Smooth muscle cell (in vitro differentiated cells): Measurements from ENCODE around the gene TIMP2. TPM values are rescaled to one million over a fixed set of nuclear protein-coding genes. Genes with fewer than 3 reads are reported as not detected.

ENCODE experiments used
- DNase-seq: peaks from one replicate; lab custom pipeline; 2025; ENCODE audit not compliant: unreplicated experiment; lab: John Stamatoyannopoulos, UW
- H2AFZ ChIP-seq: fragments of 200-600 bp; sonication (generic); 2 replicates; pipeline ENCODE4 v1.6.0; 2016; ENCODE audit warnings: antibody characterized with exemption, low read depth, mild to moderate bottlenecking
- H3F3A ChIP-seq: fragments of 200-600 bp; sonication (generic); 2 replicates; pipeline ENCODE4 v1.6.0; 2017; ENCODE audit warnings: antibody characterized with exemption, low read depth
- H3K27ac ChIP-seq: fragments of 200-600 bp; sonication (generic); 2 replicates; pipeline ENCODE4 v1.5.1; 2016; ENCODE audit warnings: low read depth, mild to moderate bottlenecking
- H3K27me3 ChIP-seq: fragments of 200-600 bp; sonication (generic); 2 replicates; pipeline ENCODE4 v1.6.1; 2016; ENCODE audit warnings: low read depth, mild to moderate bottlenecking
- H3K36me3 ChIP-seq: fragments of 200-600 bp; sonication (generic); 2 replicates; pipeline ENCODE4 v1.5.1; 2016; ENCODE audit warnings: low read depth
- H3K4me1 ChIP-seq: fragments of 200-600 bp; sonication (generic); 2 replicates; pipeline ENCODE4 v1.5.1; 2016; ENCODE audit warnings: low read depth
- H3K4me2 ChIP-seq: fragments of 200-600 bp; sonication (generic); 2 replicates; pipeline ENCODE4 v1.6.0; 2016; ENCODE audit warnings: mild to moderate bottlenecking
- H3K4me3 ChIP-seq: fragments of 200-600 bp; sonication (generic); 2 replicates; pipeline ENCODE4 v1.5.1; 2016; ENCODE audit warnings: mild to moderate bottlenecking
- H3K79me2 ChIP-seq: fragments of 200-600 bp; sonication (generic); 2 replicates; pipeline ENCODE4 v1.6.0; 2016; ENCODE audit warnings: low read depth, mild to moderate bottlenecking
- H3K9ac ChIP-seq: fragments of 200-600 bp; sonication (generic); 2 replicates; pipeline ENCODE4 v1.6.0; 2016; ENCODE audit warnings: low read depth
- H3K9me3 ChIP-seq: fragments of 200-600 bp; sonication (generic); replicated peaks from 2 replicates; pipeline ENCODE4 v1.5.1; 2016; ENCODE audit warnings: low read depth
- H4K20me1 ChIP-seq: fragments of 200-600 bp; sonication (generic); 2 replicates; pipeline ENCODE4 v1.6.0; 2016; ENCODE audit warnings: low read depth
- CTCF ChIP-seq: fragments of 200-600 bp; sonication (generic); IDR thresholded peaks from 2 replicates; pipeline ENCODE4 v1.5.1; 2017; ENCODE audit warnings: borderline replicate concordance, mild to moderate bottlenecking, antibody characterized with exemption; ENCODE audit not compliant: insufficient read depth, poor library complexity, severe bottlenecking
- WGBS: methylation state at CpG from one replicate; pipeline ENCODE4 v1.1.7; 2016; ENCODE audit warnings: low lambda C conversion rate; 5-methylcytosine and 5-hydroxymethylcytosine counted together
- polyA plus RNA-seq: library from polyadenylated mRNA; unstranded; fragments of >200 nt; fragmentation: Nextera tagmentation; extraction: Ambion mirVana; gene quantifications from 2 replicates; pipeline ENCODE4 v1.2.1, GENCODE V29; 2016
- total RNA-seq: library from RNA; depleted of rRNA; stranded (reverse); fragments of >200 nt; gene quantifications from 2 replicates; pipeline ENCODE4 v1.2.3, GENCODE V29; 2014

The TIMP2 gene
- total and polyA plus RNA-seq, 2 experiments from 2014 or later = 37.8 to 111 TPM

- 97% methylated on average over 10 of the region's 10 CpGs for WGBS
- H3K27ac ChIP-seq = no peak overlapping the region
- peaks cover 100% of the 10 kb centered on the region for H4K20me1 ChIP-seq
Measured at GRCh38 chr17:78901806-78902205, 23.4 kb downstream of the TIMP2 start.

GRCh38 chr17:78900816-78901215 is 24.4 kb downstream of the TIMP2 start:
- Histone ChIP-seq H3K4me2 (no peak overlapping the region), H3K4me3 (no peak overlapping the region), H4K20me1 (peaks cover 100% of the 10 kb centered on the region), H3K9ac (no peak overlapping the region), H3K9me3 (no peaks in the 10 kb centered on the region), H3F3A (no peaks in the 10 kb centered on the region), H3K36me3 (no peaks in the 10 kb centered on the region), H3K27me3 (no peaks in the 10 kb centered on the region), H3K79me2 (peaks cover 52% of the 10 kb centered on the region), H3K4me1 (peaks cover 17% of the 10 kb centered on the region), H2AFZ (no peak overlapping the region), H3K27ac (no peak overlapping the region)
- TF ChIP-seq CTCF = no peak
- 90% methylated on average over 29 of the region's 29 CpGs for WGBS
- no peak for DNase-seq

More at GRCh38 chr17:78901806-78902205, 23.4 kb downstream of the TIMP2 start:
- no peak overlapping the region for H3K9ac ChIP-seq
- no peak overlapping the region for H3K4me2 ChIP-seq
- H3K9me3 ChIP-seq = no peaks in the 10 kb centered on the region
- H3K4me3 ChIP-seq = no peak overlapping the region
- DNase-seq = no peak
- no peaks in the 10 kb centered on the region for H3F3A ChIP-seq
- H3K4me1 ChIP-seq = peaks cover 17% of the 10 kb centered on the region
- H2AFZ ChIP-seq = no peak overlapping the region
- TF ChIP-seq CTCF = no peak
- peaks cover 62% of the 10 kb centered on the region for H3K79me2 ChIP-seq
- no peaks in the 10 kb centered on the region for H3K27me3 ChIP-seq
- H3K36me3 ChIP-seq = no peaks in the 10 kb centered on the region

GRCh38 chr17:78899361-78900260 is 25.6 kb downstream of the TIMP2 start:
- Histone ChIP-seq H4K20me1 (peaks cover 100% of the 10 kb centered on the region), H3K4me1 (peaks cover 17% of the 10 kb centered on the region), H3F3A (no peaks in the 10 kb centered on the region), H3K4me2 (no peak overlapping the region), H3K9ac (no peak overlapping the region), H3K9me3 (no peaks in the 10 kb centered on the region), H2AFZ (no peak overlapping the region), H3K27me3 (no peaks in the 10 kb centered on the region), H3K36me3 (no peaks in the 10 kb centered on the region), H3K27ac (no peak overlapping the region), H3K4me3 (no peak overlapping the region), H3K79me2 (peaks cover 53% of the 10 kb centered on the region)
- no peak for TF ChIP-seq CTCF
- 57% methylated on average over 18 of the region's 18 CpGs for WGBS
- no peak for DNase-seq
